ENCODE data around the gene TACC2.

TACC2 gene

DNA sequence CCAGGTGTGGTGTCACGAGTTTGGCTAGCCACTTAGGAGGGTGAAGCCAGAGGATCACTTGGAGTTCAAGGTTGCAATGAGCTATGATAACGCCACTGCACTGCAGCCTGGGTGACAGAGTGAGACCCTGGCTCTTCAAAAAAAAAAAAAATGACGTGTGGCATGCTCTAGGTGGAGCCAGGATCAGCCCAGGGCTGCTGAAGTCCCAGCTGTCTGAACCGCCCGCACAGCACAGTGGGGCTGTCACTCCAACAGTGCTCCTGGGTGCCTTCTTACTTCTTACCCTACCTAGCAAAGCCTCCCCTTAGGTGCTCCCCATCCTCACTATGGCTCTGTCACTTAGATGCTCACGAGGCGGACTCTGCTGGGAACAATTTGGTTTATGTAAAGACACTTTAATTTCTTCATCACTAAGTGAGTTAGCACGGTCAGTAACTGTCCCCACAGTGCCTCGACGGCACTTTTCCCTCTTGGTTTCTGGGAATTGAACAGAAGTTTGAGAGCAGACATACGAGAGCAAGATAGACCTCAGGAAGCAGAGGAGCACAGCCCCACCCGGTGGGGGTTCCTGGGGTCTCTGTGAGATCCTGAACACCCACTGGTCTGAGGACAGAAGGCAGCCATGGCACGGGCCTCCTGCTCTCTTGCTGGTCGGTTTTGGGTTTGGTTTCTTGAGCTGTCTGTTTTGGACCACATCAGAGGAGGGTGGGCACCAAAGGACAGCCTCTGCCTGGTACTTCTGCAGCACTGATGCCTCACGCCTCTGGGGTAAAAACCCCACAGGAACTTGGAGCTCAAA is 215.9 kb downstream of the TACC2 start:
- DNase-seq = no peak

DNA sequence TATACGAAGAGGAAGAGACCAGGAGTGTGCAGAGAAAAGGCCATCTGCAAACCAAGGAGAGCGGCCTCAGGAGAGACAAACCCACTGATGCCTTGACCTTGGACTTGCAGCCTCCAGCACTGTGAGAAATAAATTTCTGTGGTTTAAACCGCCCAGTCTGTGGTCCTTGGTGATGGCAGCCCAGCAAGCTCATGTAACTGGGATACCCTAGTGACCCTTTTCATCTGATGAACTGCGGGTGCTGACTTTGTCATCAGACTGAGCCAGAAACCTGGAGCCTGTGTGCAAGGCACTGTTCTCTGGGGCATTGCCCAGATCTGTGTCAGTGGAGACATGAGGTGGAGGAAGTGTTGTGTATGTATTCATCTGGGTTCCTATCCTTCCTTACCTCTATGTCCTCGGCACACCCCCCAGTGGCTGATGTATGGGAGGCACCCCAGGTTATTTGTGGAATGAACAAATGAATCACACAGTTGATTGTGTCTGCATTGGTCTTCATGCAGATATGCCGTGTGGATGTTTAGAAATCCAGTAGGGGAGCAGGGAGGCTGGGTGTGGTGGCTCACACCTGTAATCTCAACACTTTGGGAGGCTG is 217.6 kb downstream of the TACC2 start:
- DNase-seq = no peak

DNA sequence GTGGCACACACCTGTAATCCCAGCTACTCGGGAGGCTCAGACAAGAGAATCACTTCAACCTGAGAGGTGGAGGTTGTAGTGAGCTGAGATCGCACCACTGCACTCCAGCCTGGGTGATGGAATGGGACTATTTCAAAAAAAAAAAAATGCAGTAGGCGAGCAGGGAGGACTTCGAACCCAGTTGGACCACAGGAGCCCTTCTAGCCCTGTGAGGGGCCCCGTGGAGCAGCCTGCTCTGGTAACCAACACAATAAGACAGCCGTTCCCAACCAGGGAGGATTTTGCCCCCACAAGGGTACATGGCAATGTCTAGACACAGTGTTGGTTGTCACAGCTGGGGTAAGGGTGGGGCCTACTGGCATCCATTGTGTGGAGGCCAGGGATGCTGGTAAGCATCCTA is 218.2 kb downstream of the TACC2 start:
- no peak for DNase-seq

DNA sequence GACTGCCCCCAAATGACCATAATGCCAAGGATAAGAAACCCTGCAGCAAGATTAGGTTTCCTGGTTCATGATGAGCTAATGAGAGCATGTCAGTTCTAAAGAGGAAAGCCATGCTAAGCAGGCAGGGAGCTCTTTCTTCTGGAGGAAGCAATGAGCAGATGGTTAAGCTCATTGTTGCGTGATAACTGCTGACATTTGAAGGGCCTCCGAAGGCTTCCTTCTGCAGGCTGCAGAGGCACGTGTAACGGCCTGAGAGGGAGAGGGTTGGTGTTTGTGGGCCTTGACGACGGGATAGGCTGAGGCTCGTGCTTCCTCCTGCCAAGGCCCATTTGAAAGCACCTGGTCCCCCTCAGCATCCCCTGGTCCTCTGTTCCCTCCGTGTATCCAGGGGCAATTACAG is 218.6 kb downstream of the TACC2 start:
- no peak for DNase-seq

GRCh38 chr10:122208571-122209430 is 219.8 kb downstream of the TACC2 start:
- no peak for DNase-seq

DNA sequence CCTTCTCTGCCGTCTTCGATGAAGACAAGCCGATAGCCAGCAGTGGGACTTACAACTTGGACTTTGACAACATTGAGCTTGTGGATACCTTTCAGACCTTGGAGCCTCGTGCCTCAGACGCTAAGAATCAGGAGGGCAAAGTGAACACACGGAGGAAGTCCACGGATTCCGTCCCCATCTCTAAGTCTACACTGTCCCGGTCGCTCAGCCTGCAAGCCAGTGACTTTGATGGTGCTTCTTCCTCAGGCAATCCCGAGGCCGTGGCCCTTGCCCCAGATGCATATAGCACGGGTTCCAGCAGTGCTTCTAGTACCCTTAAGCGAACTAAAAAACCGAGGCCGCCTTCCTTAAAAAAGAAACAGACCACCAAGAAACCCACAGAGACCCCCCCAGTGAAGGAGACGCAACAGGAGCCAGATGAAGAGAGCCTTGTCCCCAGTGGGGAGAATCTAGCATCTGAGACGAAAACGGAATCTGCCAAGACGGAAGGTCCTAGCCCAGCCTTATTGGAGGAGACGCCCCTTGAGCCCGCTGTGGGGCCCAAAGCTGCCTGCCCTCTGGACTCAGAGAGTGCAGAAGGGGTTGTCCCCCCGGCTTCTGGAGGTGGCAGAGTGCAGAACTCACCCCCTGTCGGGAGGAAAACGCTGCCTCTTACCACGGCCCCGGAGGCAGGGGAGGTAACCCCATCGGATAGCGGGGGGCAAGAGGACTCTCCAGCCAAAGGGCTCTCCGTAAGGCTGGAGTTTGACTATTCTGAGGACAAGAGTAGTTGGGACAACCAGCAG is 221.7 kb downstream of the TACC2 start:
- DNase-seq = no peak

DNA sequence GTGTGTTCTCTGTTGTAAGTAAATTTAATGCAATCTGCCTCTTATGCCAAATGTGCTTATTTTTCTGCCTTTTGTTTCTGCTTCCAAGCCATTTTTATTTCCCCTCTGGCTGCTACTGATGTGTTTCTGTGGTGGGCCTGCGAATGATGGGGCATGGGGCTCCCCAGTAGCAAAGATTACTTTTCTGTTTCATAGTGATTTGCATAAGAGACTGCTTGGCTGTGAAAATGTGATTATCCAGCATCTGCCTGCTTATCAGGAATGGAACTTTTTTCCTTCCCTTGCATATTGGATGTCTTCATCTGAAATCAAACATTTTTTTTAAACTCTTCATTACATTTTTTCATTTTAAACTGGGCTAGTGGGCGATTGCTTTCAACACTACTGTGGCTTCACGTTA is 224.4 kb downstream of the TACC2 start:
- DNase-seq = no peak

DNA sequence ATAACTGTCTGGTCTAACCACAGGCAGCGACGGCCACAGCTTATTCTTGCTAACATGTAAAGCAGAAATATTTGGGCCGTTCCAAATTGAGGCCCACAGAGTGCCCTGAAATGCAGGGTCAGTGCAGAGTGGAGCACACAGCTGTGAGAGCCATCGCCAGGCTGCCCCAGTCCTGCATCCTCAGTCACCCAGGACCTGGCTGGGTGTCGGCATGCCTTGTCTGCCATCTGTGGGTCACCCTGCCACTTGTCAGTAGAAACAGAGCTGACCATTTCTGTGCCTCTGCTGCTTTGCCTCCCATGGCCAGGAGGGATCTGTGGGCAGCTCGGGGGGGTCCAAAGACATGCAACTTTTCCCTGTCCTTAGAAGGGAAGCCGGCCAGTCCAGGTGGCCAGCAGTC is 224.8 kb downstream of the TACC2 start:
- no peak for DNase-seq

DNA sequence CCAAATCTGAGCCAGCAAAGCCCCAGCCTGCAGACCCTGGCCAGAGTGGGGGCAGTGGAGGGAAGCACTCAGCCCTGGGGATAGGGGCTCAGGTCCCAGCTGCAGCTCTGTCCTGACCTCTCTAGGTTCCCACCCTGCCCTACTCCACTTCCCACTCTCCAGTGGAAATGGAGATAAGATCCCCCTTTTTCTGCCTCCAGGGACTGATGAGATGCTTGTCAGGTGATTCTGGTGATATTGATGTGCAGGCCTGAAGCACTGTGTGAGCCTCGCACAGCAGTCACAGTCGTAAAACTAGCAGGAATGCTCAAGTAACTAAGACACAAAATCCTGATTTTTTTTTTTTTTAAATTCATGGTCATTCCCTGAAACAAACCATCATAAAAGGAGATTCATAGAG is 227.1 kb downstream of the TACC2 start:
- DNase-seq = no peak

DNA sequence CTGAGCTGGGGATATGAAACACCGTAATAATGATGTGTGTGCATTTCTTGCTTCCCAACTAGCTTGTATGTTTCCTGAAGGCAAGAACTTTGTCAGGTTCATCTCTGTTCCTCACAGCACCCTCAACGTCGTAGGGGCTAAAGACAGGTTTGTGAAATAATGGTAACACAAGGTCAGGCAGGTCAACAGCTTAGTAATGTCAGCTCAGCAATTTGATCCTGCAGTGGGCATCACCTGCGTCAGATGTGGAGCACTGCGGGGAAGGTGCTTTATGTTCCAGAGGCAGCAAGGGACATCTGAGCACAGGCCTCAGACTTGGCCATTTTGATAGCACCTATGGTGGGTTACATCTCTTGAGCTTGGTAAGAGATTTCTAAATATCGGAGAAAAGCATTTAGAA is 230.4 kb downstream of the TACC2 start:
- no peak for DNase-seq

DNA sequence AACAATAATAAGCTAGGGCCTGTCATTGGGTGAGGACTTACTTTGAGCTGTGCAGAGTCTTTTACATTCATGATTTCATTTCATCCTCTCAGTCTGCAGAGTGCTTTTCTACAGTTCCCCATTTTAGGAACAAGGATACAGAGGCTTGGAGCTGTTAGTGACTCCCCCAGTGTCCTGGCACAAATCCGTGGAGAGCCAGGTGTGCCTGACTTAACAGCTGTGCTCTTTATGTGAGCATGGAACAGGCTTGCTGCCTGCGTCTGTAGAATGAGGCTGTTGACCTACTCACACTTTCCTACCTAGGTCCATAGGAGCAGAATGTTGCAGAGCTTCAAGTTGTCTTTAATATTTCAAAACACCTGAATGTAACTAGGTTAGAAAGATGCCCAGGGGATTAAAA is 231.8 kb downstream of the TACC2 start:
- DNase-seq = no peak

DNA sequence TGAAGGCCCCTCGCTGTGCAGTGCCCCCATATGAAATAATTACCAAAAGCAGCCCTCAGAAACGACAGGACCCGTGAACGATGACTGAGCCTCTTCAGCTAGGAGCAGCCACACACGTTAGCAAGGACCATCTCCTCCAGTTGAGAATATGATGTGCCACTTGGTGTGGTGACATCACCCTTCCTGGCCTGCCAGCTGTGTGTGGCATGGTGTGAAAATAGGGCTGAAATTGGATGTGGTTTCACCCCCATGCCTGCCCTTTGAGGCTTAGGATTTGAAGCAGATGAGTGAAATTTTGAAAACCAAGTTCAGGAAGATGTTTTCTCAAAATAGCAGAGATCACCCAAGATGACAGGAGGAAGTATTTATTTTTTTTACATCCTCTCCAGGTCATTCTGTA is 233.0 kb downstream of the TACC2 start:
- no peak for DNase-seq

- no peak for DNase-seq
These were observed 233.7 kb downstream of the TACC2 start for GRCh38 chr10:122222638-122223037.

DNA sequence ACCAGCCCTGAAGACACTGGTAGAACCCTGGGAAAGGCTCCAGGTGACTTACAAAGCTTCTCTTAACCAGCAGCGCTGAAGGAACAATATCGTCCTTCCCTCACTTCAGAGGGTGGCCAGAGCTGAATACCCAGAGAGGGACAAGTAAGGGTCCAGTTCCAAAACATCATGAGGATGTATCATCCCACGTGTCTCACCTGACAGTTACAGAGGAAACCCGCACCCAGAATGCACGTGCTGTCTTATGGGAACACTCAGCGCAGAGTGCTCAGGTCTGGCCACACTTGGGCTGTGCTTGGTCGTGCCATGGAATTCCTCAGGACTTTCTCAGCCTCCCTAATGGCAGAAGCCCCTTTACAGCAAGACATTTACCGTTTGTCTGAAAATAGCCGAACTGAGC is 235.2 kb downstream of the TACC2 start:
- no peak for DNase-seq

GRCh38 chr10:122225330-122225729 is 236.4 kb downstream of the TACC2 start:
- DNase-seq = no peak

- DNase-seq = no peak
These were observed 238.8 kb downstream of the TACC2 start for GRCh38 chr10:122227754-122228153.

- no peak for DNase-seq
These were observed 240.7 kb downstream of the TACC2 start for GRCh38 chr10:122229666-122230065.

DNA sequence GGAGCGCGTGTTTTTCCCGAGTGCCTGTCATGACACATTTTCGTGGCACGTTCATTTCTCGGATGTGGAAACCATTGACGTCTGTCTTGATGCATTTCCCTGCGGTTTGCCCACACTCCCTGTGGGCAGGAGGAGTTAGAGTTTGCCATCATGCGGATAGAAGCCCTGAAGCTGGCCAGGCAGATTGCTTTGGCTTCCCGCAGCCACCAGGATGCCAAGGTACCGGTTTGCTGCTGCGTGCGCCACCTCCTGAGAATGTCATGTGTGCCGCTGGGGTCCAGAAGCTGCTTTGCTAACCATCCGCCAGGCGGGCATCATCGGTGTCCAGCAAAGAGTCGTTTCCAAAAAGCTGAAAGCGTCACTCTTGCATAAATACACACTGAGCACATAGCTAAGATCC is 241.3 kb downstream of the TACC2 start:
- DNase-seq = no peak

GRCh38 chr10:122232769-122233168 is 243.8 kb downstream of the TACC2 start:
- DNase-seq = no peak

DNA sequence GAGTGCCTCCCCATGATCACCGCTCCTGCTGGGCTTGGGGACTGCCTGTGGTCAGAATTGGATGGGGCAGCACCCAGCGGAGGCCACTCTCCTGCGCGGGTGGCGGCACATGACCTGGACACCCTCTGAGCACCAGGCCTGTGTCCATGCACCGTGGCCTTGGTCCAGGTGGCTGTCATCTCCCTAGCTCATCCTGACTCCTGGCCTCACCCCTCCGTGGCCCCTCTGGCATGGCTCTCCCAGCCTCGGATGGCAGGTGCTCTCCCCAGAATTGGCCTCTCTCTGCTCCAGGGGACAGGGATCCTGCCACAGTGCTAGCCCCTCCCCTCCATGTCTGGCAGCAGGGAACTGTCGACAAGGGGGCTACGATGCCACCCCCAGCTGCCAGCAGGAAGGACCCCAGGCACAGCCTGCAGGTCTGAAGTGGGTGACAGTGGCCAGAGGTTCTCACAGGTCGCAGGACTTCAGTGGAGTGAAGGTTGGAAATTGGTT is 244.9 kb downstream of the TACC2 start:
- no peak for DNase-seq

DNA sequence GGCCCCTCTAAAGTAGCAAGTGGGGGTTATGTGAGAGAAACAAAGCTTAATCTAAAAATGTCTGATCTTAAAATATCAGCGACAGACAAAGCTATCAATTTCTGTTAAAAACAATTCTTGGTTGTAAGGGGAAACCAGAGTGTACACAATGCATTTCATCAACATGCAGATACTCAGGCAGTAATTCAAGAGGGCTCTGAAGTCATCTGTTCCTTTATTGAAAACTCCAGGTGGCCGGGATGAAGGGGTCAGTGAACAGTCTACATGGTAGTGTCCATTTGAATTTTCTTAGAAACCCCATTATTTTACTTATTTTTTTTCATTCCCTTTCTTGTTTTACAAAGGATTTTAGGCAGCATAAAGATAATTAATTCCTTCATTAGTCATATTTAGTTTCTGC is 245.5 kb downstream of the TACC2 start:
- DNase-seq = no peak

DNA sequence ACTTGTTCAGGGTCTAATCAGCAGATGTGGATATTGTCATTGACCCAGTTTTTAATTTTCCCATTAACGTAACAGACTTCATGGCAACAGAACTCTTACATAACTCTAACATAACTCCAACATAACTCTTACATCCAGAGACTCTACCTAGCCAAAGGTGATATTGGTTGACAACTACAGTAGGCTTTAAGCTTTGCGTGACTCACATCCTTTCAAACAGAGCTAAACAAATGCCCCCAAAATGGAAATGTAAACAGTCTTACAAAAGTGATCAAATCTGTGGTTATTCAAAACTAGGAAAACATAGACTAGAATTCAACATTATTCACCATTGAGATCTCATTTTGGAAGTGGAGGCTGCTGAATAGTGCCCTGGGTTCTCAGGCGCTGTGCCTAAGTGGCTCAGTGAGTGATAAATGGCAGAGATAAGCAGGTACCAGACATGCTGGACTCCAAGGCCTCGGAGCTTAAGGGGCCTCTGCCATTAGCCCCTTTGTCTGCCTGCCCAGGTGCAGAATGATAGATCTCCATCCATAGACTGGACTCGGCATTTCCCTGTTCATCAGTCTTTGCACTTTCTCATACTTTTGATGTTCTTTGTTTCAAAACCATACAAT is 247.8 kb downstream of the TACC2 start:
- no peak for DNase-seq

All from stimulated activated CD4-positive, alpha-beta T cell treated with anti-CD3 and anti-CD28 coated beads, Interleukin-4, amount 100 ng/mL, for 1 hour (primary cell).